Astrocyte (in vitro differentiated cells and primary cell): ENCODE data around the gene BCO1.

Experiments used
- CTCF ChIP-seq: IDR thresholded peaks from 2 replicates; pipeline ENCODE4 v1.5.1; 2011; ENCODE audit warnings: low read depth, mild to moderate bottlenecking, inconsistent platforms, low read length, moderate library complexity; ENCODE audit not compliant: insufficient read depth
- EZH2 ChIP-seq: IDR thresholded peaks from 2 replicates; pipeline ENCODE4 v1.6.1; 2012; ENCODE audit warnings: mild to moderate bottlenecking, low read length, inconsistent platforms; ENCODE audit not compliant: insufficient read depth

- TF ChIP-seq EZH2 (no peak), CTCF (no peak)
Observed at GRCh38 chr16:81314603-81315270, 76.2 kb downstream of the BCO1 start, which contains the start of gene GAN.
